Measurements from ENCODE around the gene SEC14L2. TPM values are rescaled to one million over a fixed set of nuclear protein-coding genes. Genes with fewer than 3 reads are reported as not detected.
"Not testable (repeated sequence)": the region's sequence is repeated elsewhere in the genome, so short reads cannot be mapped to it uniquely, and the experiment has no call there.

The SEC14L2 gene
- total RNA-seq, 4 donors from 2014 or later, result 3.0 to 5.1 (median 4.2) TPM

- H3K36me3 ChIP-seq, result no peaks in the 10 kb centered on the region
- H3K9me3 ChIP-seq, result no peaks in the 10 kb centered on the region
- ATAC-seq (no peak), DNase-seq (no peak)
- TF ChIP-seq, protein P1, sequence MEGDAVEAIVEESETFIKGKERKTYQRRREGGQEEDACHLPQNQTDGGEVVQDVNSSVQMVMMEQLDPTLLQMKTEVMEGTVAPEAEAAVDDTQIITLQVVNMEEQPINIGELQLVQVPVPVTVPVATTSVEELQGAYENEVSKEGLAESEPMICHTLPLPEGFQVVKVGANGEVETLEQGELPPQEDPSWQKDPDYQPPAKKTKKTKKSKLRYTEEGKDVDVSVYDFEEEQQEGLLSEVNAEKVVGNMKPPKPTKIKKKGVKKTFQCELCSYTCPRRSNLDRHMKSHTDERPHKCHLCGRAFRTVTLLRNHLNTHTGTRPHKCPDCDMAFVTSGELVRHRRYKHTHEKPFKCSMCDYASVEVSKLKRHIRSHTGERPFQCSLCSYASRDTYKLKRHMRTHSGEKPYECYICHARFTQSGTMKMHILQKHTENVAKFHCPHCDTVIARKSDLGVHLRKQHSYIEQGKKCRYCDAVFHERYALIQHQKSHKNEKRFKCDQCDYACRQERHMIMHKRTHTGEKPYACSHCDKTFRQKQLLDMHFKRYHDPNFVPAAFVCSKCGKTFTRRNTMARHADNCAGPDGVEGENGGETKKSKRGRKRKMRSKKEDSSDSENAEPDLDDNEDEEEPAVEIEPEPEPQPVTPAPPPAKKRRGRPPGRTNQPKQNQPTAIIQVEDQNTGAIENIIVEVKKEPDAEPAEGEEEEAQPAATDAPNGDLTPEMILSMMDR (IDR thresholded peaks at IDR 0.05 in 4 of 5, conservative IDR thresholded peaks at IDR 0.05 in 1 of 5), result no peak
- TF ChIP-seq POLR2A (IDR thresholded peaks at IDR 0.05), result no peak
- in situ Hi-C loops (cut with MboI; ENCODE audit: low sequenced_read_pairs in 4 of 4), result no loop called here
- no peaks in the 10 kb centered on the region for H3K4me1 ChIP-seq
- no peak overlapping the region for H3K4me3 ChIP-seq
- H3K27ac ChIP-seq, result no peak overlapping the region
- intact Hi-C loops (cut with DNase I; ENCODE audit: low total_unique reads), result no loop called here
- peaks cover 0 to 3% (median 0%) of the 10 kb centered on the region in 3 donors for H3K27me3 ChIP-seq
These were observed 62.6 kb downstream of the SEC14L2 start for GRCh38 chr22:30459181-30460052.

DNA sequence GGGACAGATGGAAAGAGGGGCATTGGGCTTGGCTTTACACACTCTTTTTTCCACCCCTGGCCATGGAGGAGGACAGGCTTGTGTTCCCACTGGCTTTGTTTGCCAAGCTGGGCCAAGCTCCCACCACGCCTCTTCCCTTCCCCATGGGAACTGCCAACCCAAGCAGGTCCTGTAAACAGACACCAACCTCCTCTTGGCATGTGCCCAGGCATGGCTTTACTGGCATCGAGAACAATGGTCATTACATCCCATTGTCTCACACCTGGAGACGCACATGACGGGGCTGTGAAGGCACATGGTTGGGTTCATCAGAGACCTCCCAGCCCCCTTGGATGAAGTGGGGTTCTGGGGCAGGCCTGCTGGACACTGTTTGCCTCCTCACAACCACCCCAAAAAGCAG, 63.3 kb downstream of the SEC14L2 start:
- Histone ChIP-seq H3K4me3 (no peak overlapping the region), H3K27me3 (peaks cover 0 to 3% (median 0%) of the 10 kb centered on the region in 3 donors), H3K4me1 (no peaks in the 10 kb centered on the region), H3K27ac (no peak overlapping the region), H3K36me3 (no peaks in the 10 kb centered on the region), H3K9me3 (no peaks in the 10 kb centered on the region)
- DNase-seq (no peak), ATAC-seq (no peak)
- intact Hi-C loops (cut with DNase I; ENCODE audit: low total_unique reads) (no loop called here), in situ Hi-C loops (cut with MboI; ENCODE audit: low sequenced_read_pairs in 4 of 4) (no loop called here)
- TF ChIP-seq, protein P1 (IDR thresholded peaks at IDR 0.05 in 4 of 5, conservative IDR thresholded peaks at IDR 0.05 in 1 of 5), result no peak
- no peak for TF ChIP-seq POLR2A (IDR thresholded peaks at IDR 0.05)

GRCh38 chr22:30460555-30460954, 63.7 kb downstream of the SEC14L2 start:
- H3K4me3 ChIP-seq; H3K9me3 ChIP-seq; in situ Hi-C loops (cut with MboI; ENCODE audit: low sequenced_read_pairs in 4 of 4); DNase-seq; H3K36me3 ChIP-seq; H3K4me1 ChIP-seq; H3K27me3 ChIP-seq; ATAC-seq; H3K27ac ChIP-seq; intact Hi-C loops (cut with DNase I; ENCODE audit: low total_unique reads): not testable (repeated sequence)

DNA sequence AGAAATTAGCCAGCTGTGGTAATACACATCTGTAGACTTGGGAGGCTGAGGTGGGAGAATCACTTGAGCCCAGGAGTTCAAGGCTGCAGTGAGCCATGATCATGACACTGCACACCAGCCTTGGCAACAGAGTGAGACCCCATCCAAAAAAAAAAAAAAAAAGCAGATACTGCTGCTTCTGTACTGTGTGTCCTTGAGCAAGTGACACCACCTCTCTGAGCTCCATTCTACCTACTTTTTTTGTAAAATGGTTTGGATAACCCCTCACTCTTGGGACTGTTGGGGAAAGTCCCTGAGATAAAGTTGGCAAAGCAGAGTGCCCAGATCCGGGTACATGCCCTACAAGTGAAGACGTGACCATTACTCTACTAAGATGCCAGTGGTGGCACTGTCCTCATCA, 72.3 kb downstream of the SEC14L2 start:
- DNase-seq (no peak), ATAC-seq (no peak)
- in situ Hi-C loops (cut with MboI; ENCODE audit: low sequenced_read_pairs in 4 of 4) (no loop called here), intact Hi-C loops (cut with DNase I; ENCODE audit: low total_unique reads) (no loop called here)
- H3K4me1 ChIP-seq, result no peaks in the 10 kb centered on the region
- TF ChIP-seq POLR2A (IDR thresholded peaks at IDR 0.05), result no peak
- TF ChIP-seq, protein P1 (IDR thresholded peaks at IDR 0.05 in 4 of 5, conservative IDR thresholded peaks at IDR 0.05 in 1 of 5), result no peak
- no peaks in the 10 kb centered on the region for H3K36me3 ChIP-seq
- H3K4me3 ChIP-seq, result no peak overlapping the region
- H3K27ac ChIP-seq, result no peak overlapping the region
- peaks cover 5 to 8% (median 6%) of the 10 kb centered on the region in 3 donors for H3K27me3 ChIP-seq
- no peaks in the 10 kb centered on the region for H3K9me3 ChIP-seq

DNA sequence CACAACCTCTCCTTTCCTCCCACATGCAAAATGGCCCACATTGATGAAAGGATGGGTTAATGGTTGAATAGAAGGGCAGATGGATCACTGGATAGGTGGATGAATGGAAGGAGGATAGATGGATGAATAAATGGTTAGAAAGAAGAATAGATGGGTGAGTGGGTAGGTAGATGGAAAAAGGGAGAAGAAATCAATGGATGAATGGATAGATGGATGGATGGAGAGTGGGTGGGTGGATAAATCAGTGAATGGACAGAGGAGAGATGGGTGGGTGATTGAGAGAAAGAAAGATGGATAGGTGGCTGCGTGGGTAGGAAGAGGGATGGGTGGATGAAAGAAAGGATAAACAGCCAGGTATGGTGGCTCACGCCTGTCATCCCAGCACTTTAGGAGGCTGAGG, 73.8 kb downstream of the SEC14L2 start:
- no peaks in the 10 kb centered on the region for H3K4me1 ChIP-seq
- intact Hi-C loops (cut with DNase I; ENCODE audit: low total_unique reads), result no loop called here
- ATAC-seq, result no peak
- in situ Hi-C loops (cut with MboI; ENCODE audit: low sequenced_read_pairs in 4 of 4), result no loop called here
- H3K9me3 ChIP-seq, result no peaks in the 10 kb centered on the region
- no peak overlapping the region for H3K4me3 ChIP-seq
- H3K27ac ChIP-seq, result no peak overlapping the region
- no peak for DNase-seq
- no peaks in the 10 kb centered on the region for H3K36me3 ChIP-seq
- peaks cover 5 to 10% (median 8%) of the 10 kb centered on the region in 3 donors for H3K27me3 ChIP-seq
- TF ChIP-seq, protein P1 (IDR thresholded peaks at IDR 0.05 in 4 of 5, conservative IDR thresholded peaks at IDR 0.05 in 1 of 5), result no peak
- no peak for TF ChIP-seq POLR2A (IDR thresholded peaks at IDR 0.05)
